Osteoblast (primary cell): Measurements from ENCODE around the gene CIAO2A. TPM values are rescaled to one million over a fixed set of nuclear protein-coding genes. Genes with fewer than 3 reads are reported as not detected.

Experiments
- DNase-seq: peaks from one replicate; pipeline ENCODE4 v3.0.0; 2011; ENCODE audit warnings: low spot score, mixed read lengths; ENCODE audit not compliant: insufficient read length; ENCODE audit errors: missing footprints
- H2AFZ ChIP-seq: 2 replicates; pipeline ENCODE4 v1.6.0; 2011; ENCODE audit warnings: mild to moderate bottlenecking, low read length
- H3K27ac ChIP-seq: 2 replicates; pipeline ENCODE4 v1.5.1; 2011; ENCODE audit warnings: mild to moderate bottlenecking, low read depth, low read length, moderate library complexity
- H3K27me3 ChIP-seq: 2 replicates; pipeline ENCODE4 v1.6.0; 2012; ENCODE audit warnings: mild to moderate bottlenecking, control low read depth, inconsistent platforms, low read length, moderate library complexity; ENCODE audit not compliant: insufficient read depth
- H3K36me3 ChIP-seq: 2 replicates; pipeline ENCODE4 v1.5.1; 2011; ENCODE audit warnings: mild to moderate bottlenecking, low read length, control low read depth, moderate library complexity; ENCODE audit not compliant: insufficient read depth
- H3K4me1 ChIP-seq: 2 replicates; pipeline ENCODE4 v1.5.1; 2011; ENCODE audit warnings: mild to moderate bottlenecking, low read length, control low read depth, moderate library complexity; ENCODE audit not compliant: insufficient read depth
- H3K4me2 ChIP-seq: 2 replicates; pipeline ENCODE4 v1.6.0; 2011; ENCODE audit warnings: mild to moderate bottlenecking, low read length; ENCODE audit not compliant: insufficient read depth
- H3K4me3 ChIP-seq: fragments of 200-600 bp; sonication (generic); 3 replicates; pipeline ENCODE4 v1.5.1; 2012; ENCODE audit warnings: mild to moderate bottlenecking, low read length, inconsistent platforms; ENCODE audit not compliant: insufficient read depth
- H3K79me2 ChIP-seq: 2 replicates; pipeline ENCODE4 v1.6.0; 2012; ENCODE audit warnings: mild to moderate bottlenecking, low read length, control low read depth, inconsistent platforms; ENCODE audit not compliant: insufficient read depth
- H3K9me3 ChIP-seq: 2 replicates; pipeline ENCODE4 v1.5.1; 2011; ENCODE audit warnings: low read depth, low read length, control low read depth
- H4K20me1 ChIP-seq: 2 replicates; pipeline ENCODE4 v1.6.0; 2012; ENCODE audit warnings: mild to moderate bottlenecking, low read length, control low read depth; ENCODE audit not compliant: insufficient read depth
- CTCF ChIP-seq: IDR thresholded peaks from 2 replicates; pipeline ENCODE4 v1.5.1; 2011; ENCODE audit warnings: mild to moderate bottlenecking, low read depth, low read length, moderate library complexity; ENCODE audit errors: extremely low read depth
- total RNA-seq: library from RNA; depleted of rRNA; stranded (reverse); fragments of >200 nt; gene quantifications from 2 replicates; pipeline ENCODE4 v1.2.3, GENCODE V29; 2012

CIAO2A gene
- total RNA-seq, 1 donor = 45.2 TPM

GRCh38 chr15:64035525-64035924 is 58.1 kb downstream of the CIAO2A start:
- Histone ChIP-seq H3K4me3 (no peak overlapping the region), H3K27me3 (no peaks in the 10 kb centered on the region), H3K79me2 (no peaks in the 10 kb centered on the region), H3K9me3 (no peaks in the 10 kb centered on the region), H3K4me1 (no peaks in the 10 kb centered on the region), H4K20me1 (no peaks in the 10 kb centered on the region), H3K27ac (no peak overlapping the region), H2AFZ (no peak overlapping the region), H3K36me3 (no peaks in the 10 kb centered on the region), H3K4me2 (no peak overlapping the region)
- no peak for DNase-seq
- TF ChIP-seq CTCF = no peak

- Histone ChIP-seq H3K4me1 (no peaks in the 10 kb centered on the region), H2AFZ (no peak overlapping the region), H3K27me3 (no peaks in the 10 kb centered on the region), H3K36me3 (no peaks in the 10 kb centered on the region), H3K79me2 (no peaks in the 10 kb centered on the region), H3K9me3 (no peaks in the 10 kb centered on the region), H3K4me3 (no peak overlapping the region), H4K20me1 (no peaks in the 10 kb centered on the region), H3K4me2 (no peak overlapping the region), H3K27ac (no peak overlapping the region)
- no peak for DNase-seq
- no peak for TF ChIP-seq CTCF
These were observed 59.1 kb downstream of the CIAO2A start for GRCh38 chr15:64034519-64034918.

DNA sequence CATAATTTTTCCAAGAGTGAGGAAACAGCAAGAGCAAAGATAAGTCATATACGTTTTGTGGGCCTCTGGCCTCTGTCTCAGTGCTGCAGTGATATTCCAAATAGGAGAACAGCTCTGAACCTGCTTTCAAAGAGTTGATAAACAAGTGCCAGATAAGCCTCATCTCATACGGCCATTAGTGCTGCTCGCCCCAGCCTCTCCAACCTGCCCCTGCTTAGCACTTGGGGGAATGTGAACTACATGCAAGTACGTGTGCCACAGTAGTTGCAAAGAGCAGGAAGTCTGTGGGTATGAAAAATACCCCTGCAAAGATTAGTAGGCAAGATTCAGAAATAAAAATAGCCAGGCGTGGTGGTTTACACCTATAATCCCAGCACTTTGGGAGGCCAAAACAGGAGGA is 61.3 kb downstream of the CIAO2A start:
- Histone ChIP-seq H3K27ac (no peak overlapping the region), H3K79me2 (no peaks in the 10 kb centered on the region), H4K20me1 (no peaks in the 10 kb centered on the region), H3K4me3 (no peak overlapping the region), H3K36me3 (no peaks in the 10 kb centered on the region), H3K4me2 (no peak overlapping the region), H2AFZ (no peak overlapping the region), H3K9me3 (no peaks in the 10 kb centered on the region), H3K4me1 (peaks cover 8% of the 10 kb centered on the region), H3K27me3 (no peaks in the 10 kb centered on the region)
- TF ChIP-seq CTCF = no peak
- no peak for DNase-seq

- Histone ChIP-seq H3K27ac (no peak overlapping the region), H4K20me1 (no peaks in the 10 kb centered on the region), H3K4me1 (peaks cover 11% of the 10 kb centered on the region), H3K4me2 (no peak overlapping the region), H3K79me2 (no peaks in the 10 kb centered on the region), H3K4me3 (no peak overlapping the region), H2AFZ (no peak overlapping the region), H3K9me3 (no peaks in the 10 kb centered on the region), H3K36me3 (no peaks in the 10 kb centered on the region), H3K27me3 (no peaks in the 10 kb centered on the region)
- TF ChIP-seq CTCF = no peak
- DNase-seq = no peak
These were observed 63.5 kb downstream of the CIAO2A start for GRCh38 chr15:64030123-64030522.
